Cardiac septum (tissue), 1 donor: Measurements from ENCODE around the gene AVL9. TPM values are rescaled to one million over a fixed set of nuclear protein-coding genes. Genes with fewer than 3 reads are reported as not detected.

Experiments used
- DNase-seq: peaks from one replicate; pipeline ENCODE4 v3.0.0-alpha.2; 2020; ENCODE audit warnings: low spot score
- intact Hi-C: fragments of 100-400 bp; cut with DNase I; formaldehyde crosslinking; loops from one replicate; pipeline ENCODE4 v1.14.0; 2022
- total RNA-seq: library from RNA; stranded (reverse); fragmentation: NEBNext Ultra II Directional; extraction: Animal tissue kit (Norgen Biotek cat#: 25700); gene quantifications from one replicate; pipeline ENCODE4 v1.2.1, GENCODE V29; 2021
- donor health status: DM: no; HTN: no; CAD: no.

Gene AVL9
- total RNA-seq, 1 donor from 2014 or later: 12.5 TPM

GRCh38 chr7:32525839-32526238 lies 30.6 kb downstream of the AVL9 start:
- intact Hi-C loops: no loop called here
- DNase-seq: no peak

DNA sequence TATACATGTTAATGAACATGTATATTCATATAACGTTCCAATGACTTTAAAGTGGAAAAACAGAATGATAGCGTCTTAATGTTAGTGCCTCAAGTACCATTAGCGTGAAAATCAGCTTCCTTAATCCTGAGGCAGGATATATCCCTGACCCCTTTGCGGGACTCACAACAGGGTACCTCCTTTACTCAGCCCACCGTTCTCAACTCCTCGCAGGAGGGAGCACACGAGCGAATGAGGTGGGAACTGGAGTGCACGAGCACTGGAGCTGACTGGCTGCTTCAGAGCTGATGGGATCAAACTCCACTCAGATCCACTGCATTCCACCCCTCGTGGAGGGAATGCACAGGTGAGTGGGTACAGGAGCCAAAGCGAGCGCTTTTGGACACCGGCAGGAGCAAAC lies 36.1 kb downstream of the AVL9 start:
- no peak for DNase-seq
- intact Hi-C loops: no loop called here

DNA sequence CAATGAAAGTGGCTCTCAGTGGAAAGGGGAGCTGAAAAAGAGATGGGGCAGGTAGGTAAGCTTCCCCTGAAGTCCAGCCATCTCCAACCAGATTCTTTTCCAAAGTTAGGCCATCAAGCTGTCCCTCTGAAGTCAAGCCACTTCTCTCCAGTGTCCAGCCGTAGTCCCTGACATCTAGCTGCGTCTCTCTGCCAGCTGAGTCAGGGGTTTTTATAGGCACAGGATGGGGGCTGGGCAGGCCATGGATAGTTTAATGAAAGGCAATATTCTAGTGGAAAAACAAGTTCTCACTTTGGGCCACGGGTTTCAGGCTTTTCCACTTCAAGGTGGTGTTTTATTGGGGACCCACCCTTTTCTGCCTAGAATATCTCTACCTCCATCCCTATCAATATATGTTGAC lies 36.8 kb downstream of the AVL9 start:
- intact Hi-C loops: no loop called here
- DNase-seq: no peak

DNA sequence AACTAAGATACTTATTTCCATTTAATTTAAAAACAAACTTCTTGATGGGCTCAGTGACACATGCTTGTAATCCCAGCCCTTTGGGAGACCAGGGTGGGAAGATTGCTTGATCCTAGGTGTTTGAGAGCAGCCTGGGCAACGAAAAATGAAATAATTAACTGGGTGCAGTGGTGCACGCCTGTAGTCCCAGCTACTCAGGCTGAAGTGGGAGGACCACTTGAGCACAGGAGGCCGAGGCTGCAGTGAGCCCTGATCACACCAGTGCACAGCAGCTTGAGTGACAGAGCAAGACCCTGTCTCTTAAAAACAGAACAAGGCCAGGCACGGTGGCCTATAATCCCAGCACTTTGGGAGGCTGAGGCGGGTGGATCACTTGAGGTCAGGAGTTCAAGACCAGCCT lies 37.4 kb downstream of the AVL9 start:
- DNase-seq: no peak
- intact Hi-C loops: no loop called here

DNA sequence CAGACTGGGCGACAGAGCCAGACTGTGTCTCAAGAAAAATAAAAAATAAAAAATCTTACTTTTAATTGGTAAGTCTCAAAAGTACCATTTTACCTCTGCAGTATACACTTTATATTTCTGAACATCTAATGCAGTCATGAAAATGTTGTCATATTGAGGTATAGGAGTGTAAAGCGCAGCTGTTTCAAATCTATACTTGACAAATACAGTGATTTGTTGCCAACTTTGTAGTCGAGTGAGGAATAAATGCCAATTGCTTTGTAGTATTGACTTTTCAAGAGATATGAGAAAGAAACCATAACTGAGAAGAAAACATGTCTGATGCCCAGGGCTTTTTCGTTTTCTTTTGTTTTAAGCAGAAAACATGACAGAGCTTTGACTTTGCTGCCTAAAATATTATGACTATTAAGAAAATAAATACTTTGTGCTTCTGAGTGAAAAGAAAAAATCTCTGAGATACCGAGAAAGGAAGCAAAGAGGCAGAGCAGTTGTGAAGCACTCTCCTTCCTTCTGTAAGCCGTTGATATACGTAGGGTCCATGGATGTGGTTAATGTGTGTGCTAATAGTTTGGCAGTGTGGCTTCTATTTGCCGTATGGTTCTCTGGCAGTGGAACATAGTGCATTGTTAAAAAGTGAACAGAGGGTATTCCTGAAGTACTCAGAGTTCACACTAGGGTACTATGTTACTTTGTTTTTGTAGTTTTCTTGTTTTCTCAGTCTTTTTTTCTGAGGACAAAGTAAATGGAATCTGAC lies 38.2 kb downstream of the AVL9 start:
- DNase-seq: no peak
- intact Hi-C loops: no loop called here

GRCh38 chr7:32535162-32535702 lies 39.9 kb downstream of the AVL9 start:
- no peak for DNase-seq
- intact Hi-C loops: no loop called here

GRCh38 chr7:32536016-32536415 lies 40.7 kb downstream of the AVL9 start:
- intact Hi-C loops: no loop called here
- DNase-seq: no peak

DNA sequence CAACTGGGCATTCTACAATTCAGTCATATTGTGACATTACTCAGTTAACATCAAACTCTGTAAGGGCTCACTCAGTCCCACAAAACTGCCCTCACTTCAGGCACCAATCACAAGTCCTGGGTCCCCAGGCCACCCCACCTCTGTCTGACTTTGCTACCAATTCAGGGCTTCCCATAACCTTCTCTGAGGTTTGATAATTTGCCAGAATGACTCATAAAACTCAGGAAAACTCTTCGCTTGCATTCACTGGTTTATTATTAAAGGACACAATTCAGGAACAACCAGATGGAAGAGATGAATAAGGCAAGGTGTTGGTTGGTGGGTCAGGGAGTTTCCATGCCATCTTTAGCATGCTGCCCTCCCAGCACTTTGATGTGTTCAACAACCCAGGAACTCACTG lies 41.3 kb downstream of the AVL9 start:
- no peak for DNase-seq
- intact Hi-C loops: no loop called here

DNA sequence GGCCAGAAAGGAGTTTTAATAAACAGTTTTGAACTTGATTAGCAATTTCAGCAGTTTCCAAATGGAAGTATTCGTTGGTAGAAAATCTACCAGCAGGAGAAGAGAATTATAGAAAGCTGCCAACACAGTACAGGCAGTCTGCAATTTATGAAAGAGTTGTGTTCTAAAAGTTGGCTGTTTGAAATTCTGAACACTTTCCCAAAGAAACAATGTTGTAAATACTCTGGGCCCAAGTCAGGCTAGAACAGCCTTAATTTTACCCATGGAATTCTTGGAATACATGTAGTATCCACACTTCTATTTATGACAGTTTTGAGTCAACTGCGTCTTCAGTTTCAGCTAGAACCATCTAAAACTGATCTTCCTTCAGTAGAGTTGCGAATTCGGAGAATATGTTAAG lies 42.5 kb downstream of the AVL9 start:
- intact Hi-C loops: no loop called here
- no peak for DNase-seq

GRCh38 chr7:32539366-32539765 lies 44.1 kb downstream of the AVL9 start:
- DNase-seq: no peak
- intact Hi-C loops: no loop called here

DNA sequence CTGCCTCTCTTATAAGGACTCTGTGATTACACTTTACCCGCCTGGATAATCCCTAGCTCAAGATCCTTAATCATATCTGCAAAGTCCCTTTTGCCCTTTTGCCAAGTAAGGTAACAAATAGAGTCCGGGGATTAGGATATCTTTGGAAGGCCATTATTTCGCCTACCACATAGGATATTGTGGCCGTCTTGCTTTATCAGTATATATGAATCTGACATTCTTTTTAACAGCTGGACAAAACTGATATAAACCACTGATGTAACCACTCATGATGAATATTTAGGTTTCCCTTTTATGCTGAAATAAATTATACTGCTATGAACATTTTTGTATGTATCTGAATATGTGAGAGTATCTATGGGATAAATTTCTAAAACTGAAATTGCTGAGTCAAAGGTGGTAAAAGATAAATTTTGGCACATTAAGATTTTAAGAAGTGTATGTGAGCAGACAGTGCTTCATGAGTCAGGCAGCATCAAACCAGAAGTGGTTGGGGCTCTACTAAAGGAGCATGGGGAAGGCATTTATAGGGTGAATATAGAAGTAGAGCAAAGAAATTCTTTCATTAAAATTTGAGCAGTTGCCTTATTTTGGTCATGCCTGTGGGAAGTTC lies 44.7 kb downstream of the AVL9 start:
- intact Hi-C loops: no loop called here

GRCh38 chr7:32542595-32542994 lies 47.3 kb downstream of the AVL9 start:
- no peak for DNase-seq
- intact Hi-C loops: no loop called here

More for the DNA sequence above, 44.7 kb downstream of the AVL9 start:
- DNase-seq: no peak

- no peak for DNase-seq
- intact Hi-C loops: no loop called here
Observed at GRCh38 chr7:32559480-32559879, 64.2 kb downstream of the AVL9 start.

DNA sequence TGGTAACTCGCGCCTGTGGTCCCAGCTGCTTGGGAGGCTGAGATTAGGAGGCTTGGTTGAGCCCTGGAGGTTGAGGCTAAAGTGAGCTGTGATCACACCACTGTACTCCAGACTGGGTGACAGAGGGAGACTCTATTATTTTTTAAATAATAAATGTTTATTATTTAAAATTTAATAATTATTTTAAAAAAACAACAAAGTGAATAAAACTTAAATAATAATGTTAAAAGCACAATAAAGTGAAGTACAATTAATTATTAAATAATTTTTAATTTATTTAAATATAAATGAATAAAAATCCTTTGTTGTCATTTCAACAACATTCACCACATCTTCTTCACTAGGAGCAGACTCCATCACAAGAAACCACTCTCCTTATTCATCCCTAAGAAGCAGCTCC lies 64.8 kb downstream of the AVL9 start:
- intact Hi-C loops: no loop called here
- no peak for DNase-seq

GRCh38 chr7:32561613-32562012 lies 66.3 kb downstream of the AVL9 start:
- intact Hi-C loops: no loop called here
- DNase-seq: no peak

DNA sequence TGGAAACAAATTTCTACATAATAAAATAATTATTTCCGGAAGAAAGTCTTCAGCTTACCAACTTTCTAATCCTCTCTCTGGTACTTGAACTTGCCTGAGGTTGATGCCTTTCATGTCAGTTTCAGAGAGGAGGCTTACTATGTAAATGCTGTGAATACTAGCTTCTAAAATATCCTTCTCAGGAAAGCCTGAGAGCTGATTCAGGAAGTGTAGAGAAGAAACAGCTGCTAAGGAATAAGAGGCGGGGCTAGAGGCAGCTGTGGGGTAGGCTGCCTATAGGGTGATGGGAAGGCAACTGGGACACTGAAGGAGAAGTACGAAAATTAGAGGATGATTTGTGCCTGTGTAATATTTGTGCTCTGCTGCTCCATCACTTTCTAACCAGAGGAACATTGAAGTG lies 69.3 kb downstream of the AVL9 start:
- DNase-seq: no peak
- intact Hi-C loops: no loop called here

GRCh38 chr7:32569388-32570289 lies 74.3 kb downstream of the AVL9 start:
- intact Hi-C loops: no loop called here
- DNase-seq: no peak

DNA sequence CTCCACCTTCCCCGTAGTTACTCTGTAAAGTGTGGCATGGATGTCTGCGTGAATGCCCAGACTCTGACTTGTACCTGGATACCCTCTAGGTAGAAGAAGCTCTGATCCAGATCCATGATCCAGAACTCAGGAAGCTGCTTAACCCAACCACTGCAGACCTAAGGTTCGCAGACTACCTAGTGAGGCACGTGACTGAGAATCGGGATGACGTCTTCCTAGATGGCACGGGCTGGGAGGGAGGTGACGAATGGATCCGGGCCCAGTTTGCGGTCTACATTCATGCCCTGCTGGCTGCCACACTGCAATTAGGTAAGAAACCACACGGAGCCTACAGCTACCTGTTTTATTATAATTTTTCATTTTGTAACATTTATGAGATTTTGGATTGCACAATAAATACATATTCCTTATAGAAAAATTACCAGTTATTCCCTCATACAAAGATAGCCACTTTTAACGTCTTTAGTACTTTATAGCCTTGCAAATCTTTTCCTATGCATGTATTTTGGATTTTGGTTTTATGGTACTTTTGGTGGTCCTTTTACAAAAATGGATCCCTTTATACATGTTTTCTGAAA lies 77.9 kb downstream of the AVL9 start:
- intact Hi-C loops: no loop called here
- no peak for DNase-seq

GRCh38 chr7:32574626-32575025 lies 79.3 kb downstream of the AVL9 start:
- no peak for DNase-seq
- intact Hi-C loops: no loop called here

DNA sequence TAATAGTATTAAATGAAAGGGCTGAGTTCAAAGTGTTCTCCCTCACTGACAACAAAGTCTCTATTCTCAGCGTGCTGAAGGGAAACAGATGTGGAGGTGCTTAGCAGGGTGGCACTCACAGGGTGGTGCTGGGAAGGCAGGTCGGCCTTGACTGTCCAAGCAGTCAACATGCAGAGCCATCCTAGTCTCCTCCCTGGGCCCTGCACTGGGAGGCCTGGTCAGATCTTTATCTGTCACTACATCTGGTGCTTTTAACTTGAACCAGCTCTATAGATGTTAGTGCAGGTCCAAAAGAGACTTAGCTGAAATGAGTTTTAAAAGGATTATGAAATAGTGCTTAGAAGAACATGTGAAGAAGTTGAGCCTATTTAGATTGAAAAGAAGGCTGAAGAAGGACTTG lies 82.1 kb downstream of the AVL9 start:
- intact Hi-C loops: no loop called here
- DNase-seq: no peak
